ENCODE data around the gene PHOX2A.

PHOX2A gene

GRCh38 chr11:72233773-72234513 is 10.0 kb downstream of the PHOX2A start:
- no peak for DNase-seq (ENCODE audit: low read depth, low spot score)

GRCh38 chr11:72233056-72233772 is 10.8 kb downstream of the PHOX2A start:
- DNase-seq (ENCODE audit: low read depth, low spot score): no peak

- DNase-seq (ENCODE audit: low read depth, low spot score): no peak
Observed at GRCh38 chr11:72232260-72233055, 11.5 kb downstream of the PHOX2A start.

- DNase-seq (ENCODE audit: low read depth, low spot score): no peak
Observed at GRCh38 chr11:72231396-72232259, 12.3 kb downstream of the PHOX2A start.

GRCh38 chr11:72230764-72231365 is 13.1 kb downstream of the PHOX2A start:
- DNase-seq (ENCODE audit: low read depth, low spot score): no peak

- no peak for DNase-seq (ENCODE audit: low read depth, low spot score)
Observed at GRCh38 chr11:72229925-72230763, 13.8 kb downstream of the PHOX2A start.

- no peak for DNase-seq (ENCODE audit: low read depth, low spot score)
Observed at GRCh38 chr11:72229336-72229924, 14.5 kb downstream of the PHOX2A start.

- no peak for DNase-seq (ENCODE audit: low read depth, low spot score)
Observed at GRCh38 chr11:72228844-72229231, 15.1 kb downstream of the PHOX2A start.

GRCh38 chr11:72228229-72228843 is 15.6 kb downstream of the PHOX2A start:
- no peak for DNase-seq (ENCODE audit: low read depth, low spot score)

- peak; percentile 79 for DNase-seq (ENCODE audit: low read depth, low spot score)
Observed at GRCh38 chr11:72227316-72228228, 16.4 kb downstream of the PHOX2A start.

- no peak for DNase-seq (ENCODE audit: low read depth, low spot score)
Observed at GRCh38 chr11:72226701-72227100, 17.3 kb downstream of the PHOX2A start.

GRCh38 chr11:72225411-72225951 is 18.5 kb downstream of the PHOX2A start:
- peak; percentile 34 for DNase-seq (ENCODE audit: low read depth, low spot score)

- peak; percentile 77 for DNase-seq (ENCODE audit: low read depth, low spot score)
Observed at GRCh38 chr11:72224564-72225410, 19.2 kb downstream of the PHOX2A start, which contains the start of gene INPPL1. Gene INPPL1, plus strand, starts transcription at chr11:72224767. Its CDS starts 218 bp downstream, at chr11:72224985.

- DNase-seq (ENCODE audit: low read depth, low spot score): peak; percentile 86
Observed at GRCh38 chr11:72223615-72224563, 20.1 kb downstream of the PHOX2A start.

- DNase-seq (ENCODE audit: low read depth, low spot score): peak; percentile 97
Observed at GRCh38 chr11:72222907-72223614, 20.9 kb downstream of the PHOX2A start.
